ENCODE data around the gene TMEM107.

DNA sequence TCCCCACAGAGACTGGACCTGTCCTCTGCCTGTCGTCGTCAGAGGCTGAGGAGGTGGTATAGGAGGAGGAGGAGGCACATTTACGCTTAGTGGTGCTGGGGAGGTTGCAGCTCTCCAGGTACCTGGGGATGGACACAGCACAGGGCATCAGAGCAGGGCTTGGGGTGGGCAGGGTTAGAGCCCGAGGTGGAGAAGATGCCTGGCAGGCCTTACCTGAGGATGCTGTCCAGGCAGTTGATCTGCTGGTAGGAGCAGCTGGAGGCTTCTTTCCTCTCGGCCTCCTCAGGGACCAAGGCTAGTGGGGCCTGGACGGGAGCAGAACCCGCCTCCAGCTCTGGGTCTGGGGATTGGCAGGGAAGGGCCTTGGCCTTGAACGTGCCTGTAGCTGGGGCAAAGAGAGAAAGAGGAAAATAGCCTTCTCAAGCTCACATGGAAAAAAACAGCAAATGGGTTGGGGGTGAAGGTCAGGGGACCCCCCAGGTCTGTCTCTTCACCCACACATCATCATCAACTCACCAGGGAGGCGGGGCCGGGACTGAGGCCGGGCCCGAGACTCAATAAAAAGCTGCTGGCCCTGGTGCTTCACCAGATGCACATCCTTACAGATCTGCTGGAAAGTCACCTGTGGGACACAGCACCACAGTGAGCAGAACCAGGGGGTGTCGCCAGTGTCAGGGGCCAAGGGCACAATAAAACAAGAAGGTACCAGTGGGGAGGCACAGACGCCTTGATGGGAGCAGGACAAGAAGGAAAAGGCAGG is 29.6 kb downstream of the TMEM107 start:
- TF ChIP-seq, protein P1, sequence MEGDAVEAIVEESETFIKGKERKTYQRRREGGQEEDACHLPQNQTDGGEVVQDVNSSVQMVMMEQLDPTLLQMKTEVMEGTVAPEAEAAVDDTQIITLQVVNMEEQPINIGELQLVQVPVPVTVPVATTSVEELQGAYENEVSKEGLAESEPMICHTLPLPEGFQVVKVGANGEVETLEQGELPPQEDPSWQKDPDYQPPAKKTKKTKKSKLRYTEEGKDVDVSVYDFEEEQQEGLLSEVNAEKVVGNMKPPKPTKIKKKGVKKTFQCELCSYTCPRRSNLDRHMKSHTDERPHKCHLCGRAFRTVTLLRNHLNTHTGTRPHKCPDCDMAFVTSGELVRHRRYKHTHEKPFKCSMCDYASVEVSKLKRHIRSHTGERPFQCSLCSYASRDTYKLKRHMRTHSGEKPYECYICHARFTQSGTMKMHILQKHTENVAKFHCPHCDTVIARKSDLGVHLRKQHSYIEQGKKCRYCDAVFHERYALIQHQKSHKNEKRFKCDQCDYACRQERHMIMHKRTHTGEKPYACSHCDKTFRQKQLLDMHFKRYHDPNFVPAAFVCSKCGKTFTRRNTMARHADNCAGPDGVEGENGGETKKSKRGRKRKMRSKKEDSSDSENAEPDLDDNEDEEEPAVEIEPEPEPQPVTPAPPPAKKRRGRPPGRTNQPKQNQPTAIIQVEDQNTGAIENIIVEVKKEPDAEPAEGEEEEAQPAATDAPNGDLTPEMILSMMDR (IDR thresholded peaks at IDR 0.05): no peak
- TF ChIP-seq JUN (CRISPR knock-in tag; IDR thresholded peaks at IDR 0.05) (no peak), MYBL2 (CRISPR knock-in tag; IDR thresholded peaks at IDR 0.05) (no peak), SP1 (CRISPR knock-in tag; conservative IDR thresholded peaks at IDR 0.05) (no peak), NFYB (CRISPR knock-in tag; conservative IDR thresholded peaks at IDR 0.05; ENCODE audit: low read depth) (no peak)
- TF ChIP-seq, protein P2, sequence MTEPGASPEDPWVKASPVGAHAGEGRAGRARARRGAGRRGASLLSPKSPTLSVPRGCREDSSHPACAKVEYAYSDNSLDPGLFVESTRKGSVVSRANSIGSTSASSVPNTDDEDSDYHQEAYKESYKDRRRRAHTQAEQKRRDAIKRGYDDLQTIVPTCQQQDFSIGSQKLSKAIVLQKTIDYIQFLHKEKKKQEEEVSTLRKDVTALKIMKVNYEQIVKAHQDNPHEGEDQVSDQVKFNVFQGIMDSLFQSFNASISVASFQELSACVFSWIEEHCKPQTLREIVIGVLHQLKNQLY (CRISPR knock-in tag; IDR thresholded peaks at IDR 0.05): no peak
- TF ChIP-seq, protein P3, sequence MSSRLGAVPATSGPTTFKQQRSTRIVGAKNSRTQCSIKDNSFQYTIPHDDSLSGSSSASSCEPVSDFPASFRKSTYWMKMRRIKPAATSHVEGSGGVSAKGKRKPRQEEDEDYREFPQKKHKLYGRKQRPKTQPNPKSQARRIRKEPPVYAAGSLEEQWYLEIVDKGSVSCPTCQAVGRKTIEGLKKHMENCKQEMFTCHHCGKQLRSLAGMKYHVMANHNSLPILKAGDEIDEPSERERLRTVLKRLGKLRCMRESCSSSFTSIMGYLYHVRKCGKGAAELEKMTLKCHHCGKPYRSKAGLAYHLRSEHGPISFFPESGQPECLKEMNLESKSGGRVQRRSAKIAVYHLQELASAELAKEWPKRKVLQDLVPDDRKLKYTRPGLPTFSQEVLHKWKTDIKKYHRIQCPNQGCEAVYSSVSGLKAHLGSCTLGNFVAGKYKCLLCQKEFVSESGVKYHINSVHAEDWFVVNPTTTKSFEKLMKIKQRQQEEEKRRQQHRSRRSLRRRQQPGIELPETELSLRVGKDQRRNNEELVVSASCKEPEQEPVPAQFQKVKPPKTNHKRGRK (CRISPR knock-in tag; IDR thresholded peaks at IDR 0.05; ENCODE audit: borderline replicate concordance): no peak

Data from WTC11 (cell line).